Hippocampal formation (tissue), 2 donors: ENCODE measurements around the gene ARMC8.
A peak's percentile ranks its signal among the peaks of the same experiment; 100 is the strongest.

Experiments used
- DNase-seq, 2 donors: peaks; one replicate each; lab custom pipeline; 2025; lab: John Stamatoyannopoulos, UW

ARMC8 gene

GRCh38 chr3:138245026-138245425, 57.9 kb downstream of the ARMC8 start:
- DNase-seq: no peak

- no peak for DNase-seq
Measured at GRCh38 chr3:138249636-138250035, 62.5 kb downstream of the ARMC8 start.

GRCh38 chr3:138253609-138254008, 66.5 kb downstream of the ARMC8 start:
- no peak for DNase-seq

- no peak for DNase-seq
Measured at GRCh38 chr3:138254216-138254615, 67.1 kb downstream of the ARMC8 start.

- DNase-seq: no peak
Measured at GRCh38 chr3:138256022-138256421, 68.9 kb downstream of the ARMC8 start.

- DNase-seq: no peak
Measured at GRCh38 chr3:138257986-138258385, 70.9 kb downstream of the ARMC8 start.

GRCh38 chr3:138259126-138259525, 72.0 kb downstream of the ARMC8 start:
- DNase-seq: no peak

GRCh38 chr3:138260611-138261010, 73.5 kb downstream of the ARMC8 start:
- DNase-seq: no peak

- DNase-seq: no peak
Measured at GRCh38 chr3:138263104-138263503, 76.0 kb downstream of the ARMC8 start.

- no peak for DNase-seq
Measured at GRCh38 chr3:138265745-138266144, 78.6 kb downstream of the ARMC8 start.

GRCh38 chr3:138267083-138267482, 80.0 kb downstream of the ARMC8 start:
- no peak for DNase-seq

GRCh38 chr3:138270245-138270644, 83.1 kb downstream of the ARMC8 start:
- DNase-seq: no peak

- no peak for DNase-seq
Measured at GRCh38 chr3:138271189-138271794, 84.2 kb downstream of the ARMC8 start.

- no peak for DNase-seq
Measured at GRCh38 chr3:138281561-138281960, 94.5 kb downstream of the ARMC8 start.

GRCh38 chr3:138282836-138283235, 95.7 kb downstream of the ARMC8 start:
- no peak for DNase-seq

GRCh38 chr3:138284079-138284478, 97.0 kb downstream of the ARMC8 start:
- no peak for DNase-seq

GRCh38 chr3:138284957-138285477, 97.9 kb downstream of the ARMC8 start:
- DNase-seq: no peak

GRCh38 chr3:138289260-138289659, 102.2 kb downstream of the ARMC8 start:
- DNase-seq: no peak

- no peak for DNase-seq
Measured at GRCh38 chr3:138289701-138290100, 102.6 kb downstream of the ARMC8 start.

- DNase-seq: no peak
Measured at GRCh38 chr3:138296639-138297038, 109.5 kb downstream of the ARMC8 start.

GRCh38 chr3:138297059-138297607, 110.0 kb downstream of the ARMC8 start:
- no peak for DNase-seq

- no peak for DNase-seq
Measured at GRCh38 chr3:138297876-138298275, 110.8 kb downstream of the ARMC8 start.

GRCh38 chr3:138300647-138301046, 113.5 kb downstream of the ARMC8 start:
- DNase-seq: peak in 1 of 2 donors; percentile 53

GRCh38 chr3:138303474-138303873, 116.4 kb downstream of the ARMC8 start:
- DNase-seq: peak; percentile 22 to 46
